HG03354 (cell line): ENCODE data around the gene DNAH14.
"Not testable (repeated sequence)": the region's sequence is repeated elsewhere in the genome, so short reads cannot be mapped to it uniquely, and the experiment has no call there.

Experiments
- ATAC-seq: cut with Tn5 transposase; IDR thresholded peaks from one replicate; pipeline ENCODE4 v1.9.1; 2021; ENCODE audit warnings: mild to moderate bottlenecking; ENCODE audit not compliant: unreplicated experiment, poor library complexity, severe bottlenecking

The DNAH14 gene

DNA sequence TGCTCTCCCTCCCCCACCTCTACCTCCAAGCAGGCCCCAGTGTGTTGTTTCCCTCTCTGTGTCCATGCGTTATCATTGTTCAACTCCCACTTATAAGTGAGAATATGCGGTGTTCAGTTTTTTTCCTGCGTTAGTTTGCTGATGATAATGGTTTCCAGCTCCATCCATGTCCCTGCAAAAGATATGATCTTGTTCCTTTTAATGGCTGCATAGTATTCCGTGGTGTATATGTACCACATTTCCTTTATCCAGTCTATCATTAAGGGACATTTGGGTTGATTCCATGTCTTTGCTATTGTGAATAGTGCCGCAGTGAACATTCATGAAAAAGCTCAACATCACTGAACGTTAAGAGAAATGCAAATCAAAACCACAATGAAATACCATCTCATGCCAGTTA lies 58.6 kb downstream of the DNAH14 start:
- no peak for ATAC-seq

DNA sequence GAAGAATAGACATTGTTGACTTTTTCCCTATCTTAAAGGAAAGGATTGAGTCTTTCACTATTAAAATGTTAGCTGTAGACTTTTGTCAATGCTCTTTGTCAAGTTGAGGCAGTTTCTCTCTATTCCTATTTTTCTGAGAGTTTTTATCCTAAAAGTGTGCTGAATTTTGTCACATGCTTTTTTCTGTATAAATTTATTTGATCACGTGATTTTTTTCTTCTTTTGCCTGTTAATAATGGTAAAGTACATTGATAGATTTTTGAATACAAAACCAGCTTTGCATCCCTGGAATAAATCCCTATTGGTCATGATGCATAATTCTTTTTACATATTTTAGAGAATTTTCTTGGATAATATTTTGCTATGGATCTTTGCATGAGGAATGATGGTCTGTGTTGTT lies 60.1 kb downstream of the DNAH14 start:
- no peak for ATAC-seq

DNA sequence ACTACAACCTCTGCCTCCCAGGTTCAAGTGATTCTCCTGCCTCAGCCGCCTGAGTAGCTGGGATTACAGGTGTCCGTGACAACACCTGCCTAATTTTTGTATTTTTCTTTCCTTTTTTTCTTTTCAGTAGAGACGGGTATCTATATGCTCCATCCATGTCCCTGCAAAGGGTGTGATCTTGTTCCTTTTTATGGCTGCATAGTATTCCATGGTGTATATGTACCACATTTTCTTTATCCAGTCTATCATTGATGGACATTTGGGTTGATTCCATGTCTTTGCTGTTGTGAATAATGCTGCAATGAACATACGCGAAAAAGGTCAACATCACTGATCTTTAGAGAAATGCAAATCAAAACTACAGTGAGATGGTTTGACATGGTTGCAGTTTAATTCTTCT lies 62.1 kb downstream of the DNAH14 start:
- not testable (repeated sequence) for ATAC-seq

DNA sequence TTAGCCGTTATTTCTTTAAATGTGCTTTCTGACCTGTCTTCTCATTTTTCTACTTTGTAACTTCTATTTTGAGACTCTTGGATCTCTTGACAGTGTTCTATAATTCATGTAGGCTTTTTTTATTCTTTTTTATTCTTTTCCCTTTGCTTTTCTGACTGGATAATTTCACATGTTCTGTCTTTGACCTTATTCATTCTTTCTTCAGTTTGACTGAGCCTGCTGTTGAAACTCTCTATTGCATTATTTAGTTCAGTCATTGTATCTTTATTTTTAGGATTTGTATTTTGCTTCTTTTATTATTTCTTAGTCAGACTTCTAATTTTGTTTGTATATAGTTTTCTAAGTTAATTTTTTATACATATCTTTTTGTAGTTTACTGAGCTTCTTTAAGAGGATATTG lies 66.1 kb downstream of the DNAH14 start:
- no peak for ATAC-seq

DNA sequence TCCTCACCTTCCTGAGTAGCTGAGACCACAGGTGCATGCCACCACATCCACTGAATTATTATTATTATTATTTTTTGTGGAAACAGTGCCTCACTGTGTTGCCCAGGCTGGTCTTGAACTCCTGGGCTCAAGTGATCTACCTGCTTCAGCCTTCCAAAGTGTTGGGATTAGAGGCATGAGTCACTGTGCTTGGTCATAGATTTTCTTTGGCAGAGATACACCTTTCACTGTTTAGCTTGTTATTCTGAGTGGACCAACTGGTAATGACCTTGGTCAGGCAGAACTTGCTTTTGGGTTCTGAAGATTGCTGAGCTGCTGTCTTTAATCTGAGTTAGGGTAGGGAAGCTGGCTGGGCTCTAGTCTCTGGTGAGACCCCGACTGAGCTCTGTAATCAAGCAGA lies 66.8 kb downstream of the DNAH14 start:
- ATAC-seq: no peak

DNA sequence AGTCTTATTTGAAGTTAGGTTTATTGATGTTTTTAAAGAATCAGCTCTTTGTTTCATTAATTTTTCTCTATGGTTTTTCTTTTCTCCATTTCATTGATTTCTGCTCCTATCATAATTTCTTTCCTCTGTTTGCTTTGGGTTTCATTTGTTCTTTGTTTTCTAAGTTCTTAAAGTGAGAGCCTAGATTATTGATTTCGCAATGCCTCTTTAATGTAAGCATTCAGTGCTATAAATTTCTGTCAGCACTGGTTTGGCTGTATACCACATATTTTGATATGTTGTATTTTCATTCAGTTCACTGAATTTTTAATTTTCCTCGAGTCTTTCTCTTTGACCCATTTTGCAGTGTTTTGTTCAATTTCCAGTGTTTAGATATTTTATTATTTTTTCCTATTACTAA lies 68.7 kb downstream of the DNAH14 start:
- no peak for ATAC-seq

DNA sequence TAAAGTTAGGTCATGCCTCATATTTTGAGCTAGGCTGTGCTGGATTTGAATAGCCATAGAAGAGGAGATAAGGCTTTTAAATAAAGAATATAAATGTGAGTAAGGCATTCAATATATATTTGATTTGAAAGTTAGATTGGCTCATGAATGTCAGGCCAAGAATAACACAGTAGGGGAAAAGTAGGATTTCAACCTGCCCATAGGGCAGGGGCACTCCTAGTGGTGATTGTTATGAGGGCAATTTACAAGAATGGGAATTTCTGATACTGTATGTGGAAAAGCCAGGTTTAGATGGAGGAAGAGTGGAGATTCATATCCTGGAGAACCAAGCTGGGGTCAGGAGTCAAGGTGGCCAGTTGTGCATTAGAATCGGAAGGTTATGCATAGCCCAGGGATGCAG lies 74.9 kb downstream of the DNAH14 start:
- no peak for ATAC-seq

DNA sequence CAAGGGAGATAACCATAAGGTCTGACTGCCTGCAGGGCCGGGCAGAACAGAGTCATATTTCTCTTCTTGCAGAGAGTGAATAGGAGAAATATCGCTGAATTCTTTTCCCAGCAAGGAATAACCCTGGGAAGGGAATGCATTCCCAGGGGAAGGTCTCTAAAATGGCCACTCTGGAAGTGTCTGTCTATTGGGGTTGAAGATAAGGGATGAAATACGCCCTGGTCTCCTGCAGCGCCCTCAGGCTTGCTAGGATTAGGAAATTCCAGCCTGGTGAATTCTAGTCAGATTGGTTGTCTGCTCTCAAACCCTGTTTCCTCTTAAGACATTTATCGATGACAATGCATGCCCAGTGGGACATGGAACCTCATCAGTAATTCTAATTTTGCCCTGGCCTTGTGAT lies 76.9 kb downstream of the DNAH14 start:
- ATAC-seq: not testable (repeated sequence)

DNA sequence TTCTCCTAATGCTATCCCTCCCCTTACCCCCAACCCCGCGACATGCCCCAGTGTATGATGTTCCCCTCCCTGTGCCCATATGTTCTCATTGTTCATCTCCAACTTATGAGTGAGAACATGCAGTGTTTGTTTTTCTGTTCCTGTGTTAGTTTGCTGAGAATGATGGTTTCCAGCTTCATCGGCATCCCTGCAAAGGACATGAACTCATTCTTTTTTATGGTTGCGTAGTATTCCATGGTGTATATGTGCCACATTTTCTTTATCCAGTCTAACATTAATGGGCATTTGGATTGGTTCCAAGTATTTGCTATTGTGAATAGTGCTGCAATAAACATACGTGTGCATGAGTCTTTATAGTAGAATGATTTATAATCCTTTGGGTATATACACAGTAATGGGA lies 78.6 kb downstream of the DNAH14 start:
- ATAC-seq: not testable (repeated sequence)

DNA sequence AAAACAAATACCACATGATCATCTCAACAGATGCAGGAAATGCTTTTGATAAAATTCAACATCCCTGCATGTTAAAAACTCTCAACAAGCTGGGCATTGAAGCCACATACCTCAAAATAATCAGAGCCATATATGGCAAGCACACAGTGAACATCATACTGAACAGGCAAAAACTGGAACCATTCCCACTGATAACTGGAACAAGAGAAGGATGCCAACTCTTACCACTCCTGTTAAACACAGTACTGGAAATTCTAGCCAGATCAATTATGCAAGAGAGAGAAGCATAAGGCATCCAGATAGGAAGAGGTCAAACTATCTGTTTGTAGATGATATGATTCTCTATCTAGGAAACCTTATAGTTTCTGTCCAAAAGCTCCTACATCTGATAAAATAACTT lies 91.6 kb downstream of the DNAH14 start:
- ATAC-seq: no peak

DNA sequence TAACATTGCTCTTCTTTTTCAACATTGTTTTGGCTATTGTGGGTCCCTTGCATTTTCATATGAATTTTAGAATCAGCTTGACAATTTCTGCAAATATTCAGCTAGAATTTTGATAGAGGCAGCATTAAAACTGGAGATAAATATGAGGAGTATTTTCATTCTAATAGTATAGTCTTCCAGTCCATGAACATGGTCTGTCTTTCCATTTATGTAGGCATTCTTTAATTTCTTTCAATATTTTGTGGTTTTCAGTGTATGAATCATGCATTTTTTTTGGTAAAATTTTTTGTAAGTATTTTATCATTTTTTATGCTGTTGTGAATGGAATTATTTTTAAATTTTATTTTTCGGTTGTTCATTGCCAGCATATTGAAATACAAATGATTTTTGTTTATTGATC lies 97.2 kb downstream of the DNAH14 start:
- no peak for ATAC-seq

DNA sequence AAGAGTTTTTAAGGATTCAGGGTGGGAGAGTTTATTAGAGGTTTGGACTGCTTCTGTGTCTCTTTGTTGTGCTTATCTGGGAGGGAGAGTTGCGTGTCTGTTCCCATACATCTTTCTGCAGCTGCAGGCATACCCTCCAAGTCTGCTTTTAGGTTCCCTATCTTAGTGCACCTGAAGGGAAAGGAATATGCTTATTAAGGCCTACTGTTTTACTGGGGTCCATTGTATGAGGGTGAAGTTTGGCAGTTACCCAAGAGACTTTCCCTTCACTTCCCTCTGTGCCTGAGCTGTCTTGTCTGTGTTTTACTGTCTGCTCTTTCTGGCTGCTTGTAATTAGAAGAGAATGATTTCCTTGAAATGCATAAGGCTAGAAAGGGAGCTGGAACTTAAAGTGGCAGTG lies 107.0 kb downstream of the DNAH14 start:
- not testable (repeated sequence) for ATAC-seq

DNA sequence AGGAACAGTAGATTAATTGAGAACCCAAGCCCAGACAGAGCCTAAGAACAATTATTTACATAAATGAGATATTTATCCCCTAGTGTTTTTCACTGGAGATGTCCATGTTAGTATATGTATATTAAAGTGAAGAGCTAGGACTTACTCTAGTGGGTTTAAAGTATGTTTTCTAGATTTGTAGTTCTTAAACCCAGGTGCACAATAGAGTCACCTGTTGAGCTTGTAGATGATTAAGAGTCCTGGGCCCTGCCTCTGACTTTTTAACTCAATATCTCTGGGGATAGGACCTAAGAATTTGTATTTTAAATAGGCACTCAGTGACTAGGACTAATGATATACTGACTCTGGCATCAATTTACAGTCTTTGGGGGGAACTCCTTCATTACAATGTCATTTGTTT lies 112.8 kb downstream of the DNAH14 start:
- ATAC-seq: no peak

DNA sequence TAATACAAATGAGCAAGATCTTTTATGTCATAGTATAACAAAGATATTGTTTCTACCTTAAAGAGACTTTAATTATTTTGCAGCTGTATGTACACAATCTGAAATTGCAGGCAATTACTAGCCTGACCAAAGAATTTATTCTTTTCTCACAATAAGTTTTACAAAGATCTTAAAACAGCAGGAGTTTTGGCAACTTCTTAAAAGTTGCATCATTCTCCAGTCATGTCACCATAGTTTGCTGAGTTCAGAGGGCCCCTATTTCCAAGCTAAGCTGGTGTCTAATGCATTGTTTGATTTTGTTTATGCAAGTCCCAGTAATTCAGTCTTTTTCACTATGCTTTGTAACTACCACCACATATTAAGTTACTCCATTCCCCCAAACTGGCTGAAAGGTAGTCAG lies 114.8 kb downstream of the DNAH14 start:
- ATAC-seq: no peak

DNA sequence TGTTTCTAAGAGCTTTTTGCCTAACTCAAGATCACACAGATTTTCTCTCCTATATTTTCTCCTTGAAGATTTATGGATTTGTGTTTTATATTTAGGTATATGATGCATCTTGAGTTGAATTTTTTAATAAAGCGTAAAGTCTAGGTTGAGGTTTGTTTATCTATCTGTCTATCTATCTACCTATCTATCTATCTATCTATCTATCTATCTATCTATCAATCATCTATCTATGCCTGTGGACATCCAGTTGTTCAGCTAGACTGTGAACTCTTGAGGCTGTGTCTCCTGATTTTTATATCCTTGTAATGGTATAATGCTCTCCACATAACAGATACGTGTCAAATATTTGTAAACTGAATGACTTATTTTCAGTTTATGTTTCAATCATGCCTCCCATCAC lies 120.1 kb downstream of the DNAH14 start:
- no peak for ATAC-seq

DNA sequence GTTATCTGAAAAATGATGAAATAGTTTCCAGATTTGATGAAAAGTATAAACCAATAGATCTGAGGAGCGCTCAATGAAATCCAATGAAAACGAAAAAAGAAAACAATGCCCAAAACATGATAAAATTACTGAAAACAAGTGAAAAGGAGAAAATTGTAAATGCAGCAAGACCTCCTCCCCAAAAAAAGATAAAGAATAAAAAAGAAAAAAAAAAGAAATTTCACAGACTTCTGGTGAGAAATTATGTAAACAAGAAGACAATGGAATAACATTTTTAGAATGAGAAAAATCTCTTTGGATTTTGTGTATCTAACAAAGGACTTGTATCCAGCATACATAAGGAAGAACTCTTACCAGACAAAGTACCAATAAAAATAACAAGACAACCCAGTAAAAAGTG lies 134.2 kb downstream of the DNAH14 start:
- ATAC-seq: no peak

DNA sequence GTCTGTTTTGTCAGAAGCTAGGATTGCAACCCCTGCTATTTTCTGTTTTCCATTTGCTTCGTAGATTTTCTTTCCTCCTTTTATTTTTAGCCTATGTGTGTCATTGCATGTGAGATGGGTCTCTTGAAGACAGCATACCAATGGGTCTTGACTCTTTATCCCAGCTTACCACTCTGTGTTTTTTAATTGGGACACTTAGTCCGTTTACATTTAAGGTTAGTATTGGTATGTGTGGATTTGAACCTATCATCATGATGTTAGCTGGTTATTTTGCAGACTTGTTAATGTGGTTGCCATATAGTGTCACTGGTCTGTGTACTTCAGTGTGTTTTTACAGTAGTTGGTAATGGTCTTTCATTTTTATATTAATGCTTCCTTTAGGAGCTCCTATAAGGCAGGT lies 141.5 kb downstream of the DNAH14 start:
- ATAC-seq: no peak

DNA sequence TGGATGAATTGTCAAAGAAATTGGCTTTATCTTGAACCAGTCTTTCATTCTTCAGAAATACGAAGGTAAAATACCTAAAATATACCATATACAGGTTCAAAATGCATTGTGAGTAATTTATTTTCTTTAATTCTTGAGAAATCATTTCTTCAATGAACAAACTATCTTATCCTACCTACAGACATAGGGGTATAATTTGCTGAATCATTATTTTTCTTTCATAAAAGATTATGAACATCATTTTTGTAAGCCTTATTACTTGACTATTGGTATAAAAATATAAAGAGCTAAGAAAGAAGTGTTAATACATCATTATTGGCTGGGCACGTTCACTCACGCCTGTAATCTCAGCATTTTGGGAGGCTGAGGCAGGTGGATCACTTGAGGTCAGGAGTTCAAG lies 167.7 kb downstream of the DNAH14 start:
- ATAC-seq: no peak

DNA sequence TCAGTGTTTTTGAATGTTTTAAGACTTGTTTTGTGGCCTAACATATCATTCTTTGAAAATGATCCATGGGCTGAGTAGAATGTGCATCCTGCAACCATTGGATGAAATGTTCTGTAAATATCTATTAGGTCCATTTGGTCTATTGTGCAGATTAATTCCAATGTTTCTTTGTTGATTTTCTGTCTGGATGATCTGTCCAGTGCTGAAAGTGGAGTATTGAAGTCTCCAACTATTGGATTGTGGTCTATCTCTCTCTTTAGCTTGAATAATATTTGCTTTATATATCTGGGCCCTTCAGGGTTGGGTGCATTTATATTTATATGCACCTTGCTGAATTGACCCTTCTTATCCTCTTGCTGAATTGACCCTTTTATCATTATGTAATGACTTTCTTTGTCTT lies 181.5 kb downstream of the DNAH14 start:
- ATAC-seq: no peak

DNA sequence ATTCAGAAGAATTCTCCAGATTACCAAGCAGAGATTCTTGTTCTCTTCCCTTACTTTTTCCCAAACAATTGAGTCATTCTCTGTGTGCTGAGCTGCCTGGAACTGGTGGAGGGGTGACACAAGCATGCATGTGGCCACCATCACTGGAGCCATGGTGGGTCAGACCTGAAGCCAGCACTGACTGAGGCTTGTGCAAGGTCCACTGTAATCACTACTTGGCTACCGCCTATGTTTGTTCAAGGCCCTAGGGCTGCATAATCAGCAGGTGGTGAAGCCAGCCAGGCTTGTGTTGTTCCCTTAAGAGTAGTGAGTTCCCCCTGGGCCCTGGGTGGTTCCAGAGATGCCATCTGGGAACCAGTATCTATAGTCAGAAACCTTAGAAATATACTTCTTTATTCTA lies 183.8 kb downstream of the DNAH14 start:
- no peak for ATAC-seq

DNA sequence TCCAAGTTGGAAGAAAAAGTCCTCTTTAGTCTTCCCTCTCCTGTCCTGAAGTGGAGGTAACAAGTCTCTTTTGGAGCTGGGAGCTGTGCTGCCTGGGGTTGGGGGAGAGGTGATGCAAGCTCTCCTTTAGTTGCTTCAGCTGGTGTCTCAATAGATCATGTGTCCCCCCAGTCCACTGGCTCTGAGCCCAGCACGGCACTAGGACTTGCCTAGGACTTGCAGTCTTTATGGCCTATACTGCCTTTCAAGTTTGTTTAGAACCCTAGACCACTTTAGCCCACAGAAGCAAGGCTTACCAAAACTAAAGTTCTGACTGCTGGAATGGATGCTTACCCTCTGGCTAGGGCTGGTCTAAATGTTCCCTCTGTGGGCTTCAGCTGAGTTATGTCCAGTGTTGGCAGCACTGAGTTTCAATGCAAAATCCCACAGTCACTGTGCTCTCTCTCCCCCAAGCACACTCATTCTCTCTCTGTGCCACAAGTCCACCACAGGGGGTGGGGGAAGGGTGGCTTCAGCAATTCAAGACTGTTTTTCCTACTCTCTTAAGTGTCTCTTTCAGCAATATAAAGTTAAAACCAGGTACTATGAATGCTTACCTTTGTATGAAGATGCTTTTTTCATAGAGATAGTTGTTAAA lies 185.0 kb downstream of the DNAH14 start:
- ATAC-seq: no peak

DNA sequence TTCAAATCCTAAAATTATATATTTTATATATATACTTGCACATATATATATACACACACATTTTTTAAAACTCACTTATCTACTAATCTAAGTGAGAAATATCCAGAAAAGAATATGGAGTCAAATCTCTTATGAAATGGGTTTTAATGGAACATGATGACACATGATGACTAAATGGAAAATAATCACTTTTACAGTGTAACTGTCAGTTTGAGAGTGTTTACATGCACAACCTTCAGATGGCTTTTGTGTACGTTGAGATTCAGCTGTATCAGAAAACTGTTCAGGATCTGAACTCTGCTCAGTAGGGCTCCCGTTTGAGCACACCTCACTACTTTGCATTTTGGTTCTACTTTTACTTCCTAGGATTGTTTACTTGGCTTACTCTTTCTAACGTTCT lies 189.8 kb downstream of the DNAH14 start:
- ATAC-seq: no peak
